K562 (cell line): ENCODE data around the gene NOP16. TPM values are rescaled to one million over a fixed set of nuclear protein-coding genes. Genes with fewer than 3 reads are reported as not detected.
A peak's percentile ranks its signal among the peaks of the same experiment; 100 is the strongest.

Source experiments
- ETV6 ChIP-seq, 3 experiments: fragments of 150-350 bp in 1 of 3; sonication (generic) in 1 of 3; formaldehyde crosslinking in 1 of 3; IDR thresholded peaks; 2 replicates each; pipeline versions ENCODE4 v1.6.1 to v1.8.0; 2014 to 2022; ENCODE audit warnings: borderline replicate concordance in 2 of 3, low read depth in 2 of 3, antibody characterized with exemption in 1 of 3, low read length in 1 of 3, mild to moderate bottlenecking in 1 of 3, missing genetic modification reagents in 1 of 3
- RERE ChIP-seq: sonication (generic); formaldehyde crosslinking; IDR thresholded peaks from 2 replicates; pipeline ENCODE4 v1.8.0; 2023; ENCODE audit warnings: missing genetic modification reagents, mild to moderate bottlenecking, borderline replicate concordance
- SPI1 ChIP-seq: IDR thresholded peaks from 2 replicates; pipeline ENCODE4 v1.6.1; 2011; ENCODE audit warnings: low read depth, low read length, control low read depth, borderline replicate concordance
- ZC3H8 ChIP-seq: fragments of 450-650 bp; IDR thresholded peaks from 2 replicates; pipeline ENCODE4 v1.6.1; 2017
- polyA plus RNA-seq, 8 experiments: library from polyadenylated mRNA; depleted of rRNA in 4 of 8; stranded (reverse) in 5 of 8; unstranded in 3 of 8; fragments of >200 nt; fragmentation: Nextera tagmentation in 2 of 8; fragmentation: Illumina TruSeq in 1 of 8; extraction: Ambion mirVana in 2 of 8; extraction: Trizol in 1 of 8; gene quantifications; 2 replicates each; pipeline versions ENCODE4 v1.2.1 to v1.2.3, GENCODE V29; 2011 to 2014; ENCODE audit warnings: inconsistent platforms in 1 of 8, missing spikeins in 1 of 8
- total RNA-seq, 7 experiments: library from RNA; depleted of rRNA in 6 of 7; stranded (reverse); fragments of >200 nt in 6 of 7; fragmentation: Illumina TruSeq in 2 of 7; extraction: Trizol in 2 of 7; gene quantifications; 2 replicates each; pipeline versions ENCODE4 v1.2.1 to v1.2.3, GENCODE V29; 2011 to 2021; ENCODE audit warnings: low replicate concordance in 1 of 7

Gene NOP16
- total and polyA plus RNA-seq, 9 of the 15 experiments (the other 6 are each of a cell fraction or from before 2014, with no cell fraction given): 92.5 to 342 (median 148) TPM

GRCh38 chr5:176360894-176361436, 27.4 kb downstream of the NOP16 start (continued):
- TF ChIP-seq RERE (CRISPR knock-in tag) (0 out of 2 replicates have a peak, but pooled peaks have one; percentile 57), ZC3H8 (no peak), SPI1 (0 out of 2 replicates have a peak, but pooled peaks have one; percentile 22), ETV6 (IDR thresholded peaks at IDR 0.05; ENCODE audit: borderline replicate concordance in 1 of 2, low read depth in 2 of 2, low read length in 1 of 2) (no peak), ETV6 (CRISPR knock-in tag; IDR thresholded peaks at IDR 0.05; ENCODE audit: borderline replicate concordance) (0 out of 2 replicates have a peak, but pooled peaks have one; percentile 13)
